Heart left ventricle (tissue), 16 donors: ENCODE data around the gene SAMD15. TPM values are rescaled to one million over a fixed set of nuclear protein-coding genes. Genes with fewer than 3 reads are reported as not detected.
"Not testable (repeated sequence)": the region's sequence is repeated elsewhere in the genome, so short reads cannot be mapped to it uniquely, and the experiment has no call there.

Experiments
- ATAC-seq, 4 donors: fragments of 200-7000 bp; cut with Tn5 transposase; one replicate each; pipeline ENCODE4 v1.9.1; 2020 to 2022; ENCODE audit warnings: moderate library complexity in 4 of 4, mild to moderate bottlenecking in 3 of 4, moderate number of reproducible peaks in 1 of 4
- DNase-seq, 5 donors: peaks; one replicate each; pipeline ENCODE4 v3.0.0-alpha.2; 2020
- H3K27ac ChIP-seq, 12 donors: fragments of 200-600 bp; sonication (generic) in 4 of 12; one replicate each; pipeline versions ENCODE4 v1.5.0 to v1.8.0; 2016 to 2022; ENCODE audit warnings: mild to moderate bottlenecking in 2 of 12
- H3K27me3 ChIP-seq, 9 donors: fragments of 200-600 bp; sonication (generic) in 2 of 9; one replicate each; pipeline versions ENCODE4 v1.5.1 to v1.8.0; 2016 to 2022; ENCODE audit warnings: mild to moderate bottlenecking in 3 of 9
- H3K36me3 ChIP-seq, 9 donors: fragments of 200-600 bp; sonication (generic) in 2 of 9; one replicate each; pipeline versions ENCODE4 v1.5.0 to v1.8.0; 2018 to 2022; ENCODE audit warnings: mild to moderate bottlenecking in 2 of 9
- H3K4me1 ChIP-seq, 12 donors: fragments of 200-600 bp; sonication (generic) in 4 of 12; one replicate each; pipeline versions ENCODE4 v1.5.0 to v1.8.0; 2016 to 2022; ENCODE audit warnings: mild to moderate bottlenecking in 3 of 12
- H3K4me3 ChIP-seq, 12 donors: fragments of 200-600 bp; sonication (generic) in 4 of 12; one replicate each; pipeline versions ENCODE4 v1.5.0 to v1.8.0; 2017 to 2022; ENCODE audit warnings: mild to moderate bottlenecking in 9 of 12, moderate library complexity in 4 of 12
- H3K9me3 ChIP-seq, 12 donors: fragments of 200-600 bp; sonication (generic) in 4 of 12; one replicate each; pipeline versions ENCODE4 v1.5.0 to v1.8.0; 2016 to 2022; ENCODE audit warnings: mild to moderate bottlenecking in 1 of 12
- POLR2A ChIP-seq, 2 donors: fragments of 450-650 bp; IDR thresholded peaks; one replicate each; pipeline ENCODE4 v1.6.1; 2017; ENCODE audit warnings: antibody characterized with exemption in 2 of 2, mild to moderate bottlenecking in 2 of 2, moderate library complexity in 2 of 2
- WGBS, 4 donors: extraction: QIAGEN DNeasy Blood & Tissue Kit in 2 of 4; methylation state at CpG; one replicate each; pipeline versions ENCODE4 v1.1.5 to v1.1.7; 2013 to 2018; 5-methylcytosine and 5-hydroxymethylcytosine counted together
- intact Hi-C, 10 donors: fragments of 100-400 bp; cut with DNase I; formaldehyde crosslinking; loops; one replicate each; pipeline versions ENCODE4 v1.11.1 to v1.14.2; 2022
- polyA plus RNA-seq, 2 donors: library from polyadenylated mRNA; stranded (reverse); fragments of 200-250 nt; gene quantifications; one replicate each; pipeline ENCODE4 v1.2.3, GENCODE V29; 2013
- total RNA-seq, 9 donors: library from RNA; depleted of rRNA in 2 of 9; stranded (reverse); fragments of >200 nt in 2 of 9; fragmentation: NEBNext Ultra II Directional in 3 of 9; extraction: Animal tissue kit (Norgen Biotek cat#: 25700) in 3 of 9; gene quantifications; one replicate each; pipeline versions ENCODE4 v1.1.0 to v1.2.4, GENCODE V29; 2016 to 2023
- TF ChIP-seq, protein P1 (sequence below), 12 donors: fragments of 200-600 bp; sonication (generic) in 4 of 12; IDR thresholded peaks; one replicate each; pipeline versions ENCODE4 v1.5.0 to v1.8.0; 2018 to 2022; ENCODE audit warnings: antibody characterized with exemption in 12 of 12, mild to moderate bottlenecking in 5 of 12
- donor health status: ischemic (EF 13 %, LVEDD 7.1; RV severe dilation, severe dysfunction).
- donor health status: healthy with polysubstance abuse.
- donor health status: DM: no; HTN: yes; CAD: no.
- donor health status: DM: no; HTN: no; CAD: no.
- donor health status: ischemic (EF 25% LVEDD 6.9; RV normal size, moderate dysfunction).
- donor health status: ischemic (EF 25% LVEDD 5.7; RV mildly dilated, moderate dysfunction).
- donor health status: healthy.
- donor health status: DM: yes; HTN: yes; CAD: no.
- donor health status: ischemic (EF 35%, LVEDD 5.7; RV mildly dilated, moderate dysfunction).
- donor health status: nonischemic (EF 11% LVEDD 7.7; RV severe dilation, severe dysfunction).
- donor health status: DM: yes; HTN: yes; CAD: no.
- donor health status: PGD.
- donor health status: ischemic (EF 29% LVEDD 5.4; RV normal size, mild dysfunction).
- donor health status: nonischemic (EF 23%, LVEDD 6.1; RV moderate dilation, normal function).

SAMD15 gene
- total and polyA plus RNA-seq, 11 donors: 0.08 to 1.2 (median 0.35) TPM; not detected in 7

DNA sequence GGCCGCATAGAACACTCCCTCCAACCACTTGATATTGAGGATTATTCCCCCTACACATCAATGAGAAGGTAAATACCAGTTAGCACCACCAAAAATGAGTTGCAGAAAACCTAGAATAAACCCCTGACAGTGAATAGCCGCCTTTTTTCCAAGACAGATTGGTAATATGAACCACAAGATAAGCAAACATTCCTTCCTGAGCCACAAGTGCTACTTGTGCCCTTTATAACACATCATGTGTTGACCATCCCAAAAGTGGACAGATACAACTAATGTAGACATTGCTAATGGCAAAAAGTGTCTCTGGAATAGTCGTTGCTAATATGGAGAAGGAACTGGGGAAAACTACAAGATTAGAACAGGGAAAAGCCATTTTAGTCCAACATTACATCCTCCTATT lies 28.9 kb downstream of the SAMD15 start:
- Histone ChIP-seq H3K9me3 (no peaks in the 10 kb centered on the region), H3K27ac (no peak overlapping the region), H3K4me1 (peaks cover 0 to 18% (median 0%) of the 10 kb centered on the region in 12 donors), H3K36me3 (no peaks in the 10 kb centered on the region), H3K4me3 (no peak overlapping the region), H3K27me3 (no peaks in the 10 kb centered on the region)
- ATAC-seq (no peak), DNase-seq (no peak)
- no peak for TF ChIP-seq POLR2A (IDR thresholded peaks at IDR 0.05)
- WGBS, 4 donors: 49 to 55% (median 51%) methylated on average over 3 of the region's 3 CpGs
- intact Hi-C loops: no loop called here

DNA sequence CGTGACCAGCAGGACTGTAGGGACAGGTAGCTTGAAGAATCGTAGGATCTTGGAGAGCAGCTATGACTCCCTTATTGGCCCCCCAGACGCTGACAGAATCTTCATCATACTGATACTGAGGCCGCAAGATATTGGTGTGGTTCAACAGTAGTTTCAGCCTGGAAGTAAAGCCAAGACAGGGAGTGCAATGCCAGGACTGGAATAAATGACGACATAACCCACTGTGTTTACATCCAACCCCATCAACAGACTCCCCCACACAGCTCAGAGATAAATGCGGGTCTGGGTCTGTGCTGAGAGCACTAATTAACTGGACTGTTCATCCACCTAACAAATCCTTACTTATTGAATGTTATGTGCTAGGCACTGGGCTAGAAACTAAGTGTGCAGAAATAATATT lies 29.5 kb downstream of the SAMD15 start:
- Histone ChIP-seq H3K4me1 (peaks cover 0 to 18% (median 0%) of the 10 kb centered on the region in 12 donors), H3K36me3 (no peaks in the 10 kb centered on the region), H3K4me3 (peak overlapping the region in 1 of 12 donors; percentile 33), H3K27ac (peak overlapping the region in 1 of 12 donors; percentile 46), H3K9me3 (no peaks in the 10 kb centered on the region), H3K27me3 (no peaks in the 10 kb centered on the region)
- ATAC-seq (no peak), DNase-seq (no peak)
- intact Hi-C loops: no loop called here
- WGBS, 4 donors: 41 to 66% (median 52%) methylated on average over 6 of the region's 6 CpGs
- TF ChIP-seq, protein P1, sequence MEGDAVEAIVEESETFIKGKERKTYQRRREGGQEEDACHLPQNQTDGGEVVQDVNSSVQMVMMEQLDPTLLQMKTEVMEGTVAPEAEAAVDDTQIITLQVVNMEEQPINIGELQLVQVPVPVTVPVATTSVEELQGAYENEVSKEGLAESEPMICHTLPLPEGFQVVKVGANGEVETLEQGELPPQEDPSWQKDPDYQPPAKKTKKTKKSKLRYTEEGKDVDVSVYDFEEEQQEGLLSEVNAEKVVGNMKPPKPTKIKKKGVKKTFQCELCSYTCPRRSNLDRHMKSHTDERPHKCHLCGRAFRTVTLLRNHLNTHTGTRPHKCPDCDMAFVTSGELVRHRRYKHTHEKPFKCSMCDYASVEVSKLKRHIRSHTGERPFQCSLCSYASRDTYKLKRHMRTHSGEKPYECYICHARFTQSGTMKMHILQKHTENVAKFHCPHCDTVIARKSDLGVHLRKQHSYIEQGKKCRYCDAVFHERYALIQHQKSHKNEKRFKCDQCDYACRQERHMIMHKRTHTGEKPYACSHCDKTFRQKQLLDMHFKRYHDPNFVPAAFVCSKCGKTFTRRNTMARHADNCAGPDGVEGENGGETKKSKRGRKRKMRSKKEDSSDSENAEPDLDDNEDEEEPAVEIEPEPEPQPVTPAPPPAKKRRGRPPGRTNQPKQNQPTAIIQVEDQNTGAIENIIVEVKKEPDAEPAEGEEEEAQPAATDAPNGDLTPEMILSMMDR (IDR thresholded peaks at IDR 0.05): no peak
- TF ChIP-seq POLR2A (IDR thresholded peaks at IDR 0.05): no peak

DNA sequence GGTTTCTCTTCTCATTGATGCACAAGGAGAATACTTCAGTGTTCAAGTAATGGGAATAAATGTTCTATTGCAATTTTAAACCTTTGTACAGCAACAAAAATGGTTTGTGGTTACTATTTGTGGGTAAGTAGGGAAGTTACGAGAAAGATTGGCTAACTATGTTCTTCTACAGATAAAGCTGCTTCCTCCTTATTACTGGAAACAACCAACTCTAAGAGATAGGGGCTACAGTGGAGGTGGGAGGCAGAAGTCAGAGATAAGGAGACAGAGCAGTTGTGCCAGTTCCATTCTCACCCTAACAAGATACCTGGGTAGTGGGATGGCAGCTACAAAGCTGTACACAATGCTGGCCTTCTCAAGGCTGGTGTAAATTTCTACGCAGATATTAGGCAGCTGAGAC lies 30.0 kb downstream of the SAMD15 start:
- Histone ChIP-seq H3K27ac (peak overlapping the region in 1 of 12 donors; percentile 46), H3K27me3 (no peaks in the 10 kb centered on the region), H3K36me3 (no peaks in the 10 kb centered on the region), H3K9me3 (no peaks in the 10 kb centered on the region), H3K4me1 (peaks cover 0 to 18% (median 0%) of the 10 kb centered on the region in 12 donors), H3K4me3 (peak overlapping the region in 1 of 12 donors; percentile 33)
- ATAC-seq (peak in 1 of 4 donors; percentile 36), DNase-seq (no peak)
- intact Hi-C loops: no loop called here
- WGBS, 4 donors: 68 to 80% (median 74%) methylated on average over 2 of the region's 2 CpGs
- TF ChIP-seq POLR2A (IDR thresholded peaks at IDR 0.05): no peak
- TF ChIP-seq, protein P1 (IDR thresholded peaks at IDR 0.05): no peak

DNA sequence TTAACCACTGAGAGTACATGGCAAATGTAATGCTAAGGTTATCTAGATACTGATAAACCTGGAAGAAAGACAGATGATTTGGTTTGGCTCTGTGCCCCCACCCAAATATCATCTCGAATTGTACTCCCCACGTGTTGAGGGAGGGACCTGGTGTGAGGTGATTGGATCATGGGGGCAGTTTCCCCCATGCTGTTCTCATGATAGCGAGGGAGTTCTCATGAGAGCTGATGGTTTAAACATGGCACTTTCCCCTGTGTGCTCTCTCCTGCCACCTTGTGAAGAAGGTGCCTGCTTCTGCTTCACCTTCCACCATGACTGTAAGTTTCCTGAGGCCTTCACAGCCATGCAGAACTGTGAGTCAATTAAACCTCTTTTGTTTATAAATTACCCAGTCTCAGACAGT lies 32.0 kb downstream of the SAMD15 start:
- Histone ChIP-seq H3K27ac (no peak overlapping the region), H3K9me3 (no peaks in the 10 kb centered on the region), H3K4me3 (no peak overlapping the region), H3K27me3 (no peaks in the 10 kb centered on the region), H3K4me1 (peaks cover 0 to 18% (median 0%) of the 10 kb centered on the region in 12 donors), H3K36me3 (no peaks in the 10 kb centered on the region)
- no peak for TF ChIP-seq POLR2A (IDR thresholded peaks at IDR 0.05)
- TF ChIP-seq, protein P1 (IDR thresholded peaks at IDR 0.05): peak in 2 of 12 donors; percentile 18 to 25
- ATAC-seq (no peak), DNase-seq (no peak)
- intact Hi-C loops: no loop called here
- 30 to 49% (median 34%) methylated on average over 3 of the region's 3 CpGs for WGBS, 4 donors

DNA sequence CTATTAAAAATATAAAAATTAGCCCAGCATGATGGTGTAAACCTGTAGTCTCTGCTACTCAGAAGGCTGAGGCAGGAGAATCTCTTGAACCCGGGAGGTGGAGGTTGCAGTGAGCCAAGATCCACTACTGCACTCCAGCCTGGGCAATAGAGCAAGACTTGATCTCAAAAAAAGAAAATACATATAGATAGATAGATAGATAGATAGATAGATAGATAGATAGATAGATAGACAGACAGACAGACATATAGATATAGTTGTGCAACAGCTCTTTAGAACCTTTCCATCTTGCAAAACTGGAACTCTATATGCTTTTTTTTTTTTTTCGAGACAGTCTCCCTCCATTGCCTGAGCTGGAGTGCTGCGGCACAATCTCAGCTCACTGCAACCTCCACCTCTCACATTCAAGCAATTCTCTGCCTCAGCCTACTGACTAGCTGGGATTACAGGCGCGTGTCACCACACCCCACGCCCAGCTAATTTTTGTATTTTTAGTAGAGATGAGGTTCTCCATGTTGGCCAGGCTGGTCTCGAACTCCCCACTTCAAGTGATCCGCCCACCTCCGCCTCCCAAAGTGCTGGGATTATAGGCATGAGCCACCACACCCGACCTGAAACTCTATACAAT lies 38.3 kb downstream of the SAMD15 start:
- H3K27ac ChIP-seq, H3K36me3 ChIP-seq, intact Hi-C loops, H3K27me3 ChIP-seq, H3K4me1 ChIP-seq, H3K4me3 ChIP-seq, ATAC-seq, DNase-seq: not testable (repeated sequence)
- WGBS, 4 donors: 92 to 96% (median 94%) methylated on average over 10 of the region's 10 CpGs
- peaks cover 0 to 29% (median 10%) of the 10 kb centered on the region in 12 donors for H3K9me3 ChIP-seq

DNA sequence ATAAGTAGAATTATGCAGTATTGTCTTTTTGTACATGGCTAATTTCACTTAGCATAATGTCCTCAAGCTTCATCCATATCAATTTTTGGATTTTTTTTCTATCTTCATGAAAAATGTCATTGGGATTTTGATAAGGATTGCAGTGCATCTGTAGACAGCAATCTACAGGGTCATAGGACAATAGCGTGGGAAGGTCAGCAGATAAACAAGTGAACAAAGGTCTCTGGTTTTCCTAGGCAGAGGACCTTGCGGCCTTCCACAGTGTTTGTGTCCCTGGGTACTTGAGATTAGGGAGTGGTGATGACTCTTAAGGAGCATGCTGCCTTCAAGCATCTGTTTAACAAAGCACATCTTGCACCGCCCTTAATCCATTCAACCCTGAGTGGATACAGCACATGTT lies 38.9 kb downstream of the SAMD15 start:
- 85 to 92% (median 87%) methylated on average over 2 of the region's 3 CpGs for WGBS, 4 donors
- DNase-seq: not testable (repeated sequence)

More for the DNA sequence above, 38.9 kb downstream of the SAMD15 start:
- H3K27me3 ChIP-seq, H3K36me3 ChIP-seq, H3K4me1 ChIP-seq, H3K4me3 ChIP-seq, H3K27ac ChIP-seq, intact Hi-C loops, ATAC-seq: not testable (repeated sequence)
- H3K9me3 ChIP-seq: peaks cover 0 to 35% (median 12%) of the 10 kb centered on the region in 12 donors
